CD14-positive monocyte (primary cell): ENCODE measurements around the gene PIP4K2A. TPM values are rescaled to one million over a fixed set of nuclear protein-coding genes. Genes with fewer than 3 reads are reported as not detected.

ENCODE experiments used
- DNase-seq, 3 donors: peaks; one replicate each; pipeline ENCODE4 v3.0.0-alpha.2; 2011 to 2022
- H2AFZ ChIP-seq: 2 replicates; pipeline ENCODE4 v1.6.0; 2012; ENCODE audit warnings: mild to moderate bottlenecking, low read depth, low read length, inconsistent platforms; ENCODE audit not compliant: insufficient read depth, poor library complexity, severe bottlenecking
- H3K27ac ChIP-seq, 2 donors: 1 replicate in 1 of 2; 2 replicates in 1 of 2; pipeline ENCODE4 v1.5.1; 2012 to 2013; ENCODE audit warnings: low read length in 2 of 2, control low read depth in 1 of 2, inconsistent platforms in 1 of 2, low read depth in 1 of 2, mild to moderate bottlenecking in 1 of 2
- H3K27me3 ChIP-seq, 2 donors: one replicate each; pipeline versions ENCODE4 v1.6.0 to v1.6.1; 2011 to 2013; ENCODE audit warnings: low read length in 2 of 2; ENCODE audit not compliant: control insufficient read depth in 2 of 2, insufficient read depth in 2 of 2
- H3K36me3 ChIP-seq, 2 donors: replicated peaks in 1 of 2; 1 replicate in 1 of 2; 2 replicates in 1 of 2; pipeline versions ENCODE4 v1.5.1 to v1.6.1; 2012 to 2013; ENCODE audit warnings: low read length in 2 of 2, control low read depth in 1 of 2, inconsistent platforms in 1 of 2, mild to moderate bottlenecking in 1 of 2; ENCODE audit not compliant: insufficient read depth in 2 of 2, control insufficient read depth in 1 of 2
- H3K4me1 ChIP-seq, 2 donors: 1 replicate in 1 of 2; 2 replicates in 1 of 2; pipeline versions ENCODE4 v1.5.1 to v1.6.1; 2012 to 2013; ENCODE audit warnings: low read length in 2 of 2, control low read depth in 1 of 2, inconsistent platforms in 1 of 2, mild to moderate bottlenecking in 1 of 2, moderate library complexity in 1 of 2; ENCODE audit not compliant: insufficient read depth in 2 of 2, control insufficient read depth in 1 of 2
- H3K4me2 ChIP-seq: replicated peaks from 2 replicates; pipeline ENCODE3; 2012; ENCODE audit warnings: low read length, moderate library complexity, mild to moderate bottlenecking; ENCODE audit not compliant: poor library complexity, severe bottlenecking; ENCODE audit errors: extremely low read depth
- H3K4me3 ChIP-seq, 3 experiments: fragments of 200-600 bp in 1 of 3; sonication (generic) in 1 of 3; replicated peaks in 1 of 3; 1 replicate in 2 of 3; 2 replicates in 1 of 3; pipeline ENCODE4 v1.5.1; 2011 to 2013; ENCODE audit warnings: low read length in 3 of 3, mild to moderate bottlenecking in 3 of 3, control low read depth in 2 of 3, low read depth in 2 of 3, inconsistent platforms in 1 of 3, moderate library complexity in 1 of 3
- H3K79me2 ChIP-seq: 2 replicates; pipeline ENCODE4 v1.6.0; 2012; ENCODE audit warnings: mild to moderate bottlenecking, control low read depth, inconsistent platforms, low read length, moderate library complexity; ENCODE audit not compliant: insufficient read depth
- H3K9ac ChIP-seq: 2 replicates; pipeline ENCODE4 v1.6.0; 2017; ENCODE audit warnings: low read length, mild to moderate bottlenecking; ENCODE audit not compliant: insufficient read depth, poor library complexity, severe bottlenecking
- H3K9me3 ChIP-seq, 2 donors: replicated peaks in 1 of 2; 1 replicate in 1 of 2; 2 replicates in 1 of 2; pipeline versions ENCODE4 v1.5.1 to v1.6.1; 2012 to 2013; ENCODE audit warnings: low read length in 2 of 2, control low read depth in 1 of 2; ENCODE audit not compliant: control insufficient read depth in 1 of 2, insufficient read depth in 1 of 2
- H4K20me1 ChIP-seq: 2 replicates; pipeline ENCODE4 v1.6.0; 2012; ENCODE audit warnings: mild to moderate bottlenecking, low read length, control low read depth, moderate library complexity; ENCODE audit not compliant: insufficient read depth
- H3K27ac Mint-ChIP-seq, 7 donors: one replicate each; pipeline ENCODE4 v1.8.0; 2020; ENCODE audit warnings: mild to moderate bottlenecking in 7 of 7, mixed read lengths in 7 of 7, moderate library complexity in 6 of 7, inconsistent platforms in 2 of 7
- H3K27me3 Mint-ChIP-seq, 3 donors: one replicate each; pipeline ENCODE4 v1.8.0; 2021 to 2022; ENCODE audit warnings: low read depth in 3 of 3, mild to moderate bottlenecking in 3 of 3, mixed read lengths in 3 of 3, moderate library complexity in 3 of 3, inconsistent platforms in 1 of 3
- H3K36me3 Mint-ChIP-seq, 2 donors: one replicate each; pipeline ENCODE4 v1.8.0; 2020; ENCODE audit warnings: mixed read lengths in 2 of 2, inconsistent platforms in 1 of 2, mild to moderate bottlenecking in 1 of 2
- H3K4me1 Mint-ChIP-seq: one replicate; pipeline ENCODE4 v1.8.0; 2020; ENCODE audit warnings: mild to moderate bottlenecking, mixed read lengths
- H3K4me3 Mint-ChIP-seq, 2 donors: one replicate each; pipeline ENCODE4 v1.8.0; 2020; ENCODE audit warnings: mild to moderate bottlenecking in 2 of 2, mixed read lengths in 2 of 2, moderate library complexity in 1 of 2
- H3K9me3 Mint-ChIP-seq, 7 donors: one replicate each; pipeline ENCODE4 v1.8.0; 2020 to 2022; ENCODE audit warnings: mixed read lengths in 7 of 7, mild to moderate bottlenecking in 6 of 7, moderate library complexity in 6 of 7, inconsistent platforms in 2 of 7
- CTCF ChIP-seq: fragments of 200-600 bp; IDR thresholded peaks from one replicate; pipeline ENCODE4 v1.8.0; 2022; ENCODE audit warnings: antibody characterized with exemption, mild to moderate bottlenecking
- WGBS: methylation state at CpG from one replicate; pipeline ENCODE4 v1.1.5; 2013; ENCODE audit warnings: missing lambda C conversion rate; ENCODE audit not compliant: insufficient coverage; 5-methylcytosine and 5-hydroxymethylcytosine counted together
- intact Hi-C, 2 donors: fragments of 100-400 bp; cut with micrococcal nuclease; formaldehyde crosslinking; loops; one replicate each; pipeline versions ENCODE4 v1.15.0 to v1.15.1; 2023
- polyA plus RNA-seq, 3 donors: library from polyadenylated mRNA; depleted of rRNA in 1 of 3; unstranded in 2 of 3; stranded (reverse) in 1 of 3; fragments of 300-500 nt in 2 of 3; fragments of >200 nt in 1 of 3; fragmentation: Illumina TruSeq in 2 of 3; gene quantifications; 1 replicate in 2 of 3; 2 replicates in 1 of 3; pipeline ENCODE4 v1.2.3, GENCODE V29; 2012 to 2021

Gene PIP4K2A
- polyA plus RNA-seq, 3 donors: 9.7 to 33.7 (median 16.6) TPM

DNA sequence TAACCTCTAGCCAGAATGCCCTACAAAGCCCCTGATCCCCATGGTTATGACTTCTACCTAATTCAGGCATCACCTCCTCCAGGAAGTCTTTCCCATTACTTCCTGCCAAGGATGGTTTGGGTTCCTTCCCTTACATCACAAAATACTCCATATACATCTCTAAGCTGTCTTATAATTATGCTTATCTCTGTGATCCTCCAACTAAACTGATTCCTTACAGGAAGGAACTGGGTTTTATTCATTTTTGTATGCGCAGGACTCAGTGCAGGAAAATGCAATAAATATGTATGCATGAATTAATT, 41.3 kb downstream of the PIP4K2A start:
- H3K4me1 Mint-ChIP-seq: peaks cover 43% of the 10 kb centered on the region
- Histone ChIP-seq H4K20me1 (peaks cover 98% of the 10 kb centered on the region), H3K79me2 (peaks cover 100% of the 10 kb centered on the region), H3K4me3 (no peak overlapping the region), H3K27me3 (no peaks in the 10 kb centered on the region), H2AFZ (no peak overlapping the region), H3K27ac (no peak overlapping the region), H3K4me1 (no peaks in the 10 kb centered on the region), H3K9me3 (no peaks in the 10 kb centered on the region), H3K9ac (no peak overlapping the region), H3K4me2 (no peak overlapping the region), H3K36me3 (no peaks in the 10 kb centered on the region)
- no peak for DNase-seq
- peak overlapping the region in 1 of 7 donors; percentile 59 for H3K27ac Mint-ChIP-seq
- WGBS: no CpG with 5 or more reads among the region's 1 CpG
- no peak for TF ChIP-seq CTCF
- H3K36me3 Mint-ChIP-seq: peaks cover 3% of the 10 kb centered on the region in 2 donors
- intact Hi-C loops: no loop called here
- H3K9me3 Mint-ChIP-seq: no peaks in the 10 kb centered on the region
- no peaks in the 10 kb centered on the region for H3K27me3 Mint-ChIP-seq
- no peak overlapping the region for H3K4me3 Mint-ChIP-seq

- Histone ChIP-seq H3K4me3 (no peak overlapping the region), H3K9me3 (no peaks in the 10 kb centered on the region), H3K4me1 (no peaks in the 10 kb centered on the region), H3K79me2 (peaks cover 100% of the 10 kb centered on the region), H3K4me2 (no peak overlapping the region), H3K9ac (no peak overlapping the region), H3K27me3 (no peaks in the 10 kb centered on the region), H3K27ac (no peak overlapping the region), H3K36me3 (no peaks in the 10 kb centered on the region), H4K20me1 (peaks cover 98% of the 10 kb centered on the region), H2AFZ (no peak overlapping the region)
- 59% methylated on average over 2 of the region's 7 CpGs for WGBS
- no peak for TF ChIP-seq CTCF
- H3K9me3 Mint-ChIP-seq: no peaks in the 10 kb centered on the region
- peaks cover 43% of the 10 kb centered on the region for H3K4me1 Mint-ChIP-seq
- no peaks in the 10 kb centered on the region for H3K27me3 Mint-ChIP-seq
- no peak for DNase-seq
- H3K4me3 Mint-ChIP-seq: no peak overlapping the region
- intact Hi-C loops: no loop called here
- peak overlapping the region in 3 of 7 donors; percentile 17 to 61 (median 59) for H3K27ac Mint-ChIP-seq
- H3K36me3 Mint-ChIP-seq: peaks cover 3% of the 10 kb centered on the region in 2 donors
Measured at GRCh38 chr10:22672319-22673090, 41.9 kb downstream of the PIP4K2A start.
